ENCODE measurements around the gene GNG12. TPM values are rescaled to one million over a fixed set of nuclear protein-coding genes. Genes with fewer than 3 reads are reported as not detected.
A peak's percentile ranks its signal among the peaks of the same experiment; 100 is the strongest.

Gene GNG12
- total and polyA plus RNA-seq, 9 of the 15 experiments (the other 6 are each of a cell fraction or from before 2014, with no cell fraction given) = 2.6 to 6.0 (median 4.1) TPM

DNA sequence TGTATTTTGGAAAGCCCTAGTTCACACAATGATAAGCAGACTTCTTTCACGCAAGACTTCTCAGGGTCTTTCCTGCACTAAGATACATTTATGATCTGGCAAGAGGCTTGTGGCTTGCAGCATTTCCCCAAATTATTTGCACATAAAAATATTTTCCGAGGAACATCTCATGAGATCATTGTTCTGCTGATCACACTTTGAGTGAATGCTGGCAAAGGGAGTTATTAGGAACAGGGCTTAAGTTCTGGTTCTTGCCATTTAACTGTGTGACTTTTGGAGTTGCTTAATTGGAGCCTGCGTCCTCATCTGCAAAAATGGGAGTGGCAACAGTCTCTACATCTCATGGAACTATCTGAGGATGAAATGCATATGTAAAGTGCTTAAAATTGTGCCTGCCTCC lies 98.1 kb downstream of the GNG12 start:
- Histone ChIP-seq H3K9ac (ENCODE audit: insufficient read depth in 1 of 2, low read depth in 2 of 2, low read length in 2 of 2) (peak overlapping the region in 1 of 2 experiments; percentile 3; a peak in 1 of 4 replicates), H3K4me2 (ENCODE audit: insufficient read depth, low read length) (peak overlapping the region; percentile 84; the same call in 1 of the 2 replicates), H3K27ac (ENCODE audit: extremely low read depth, low read depth, low read length) (peak overlapping the region; percentile 93), H3K36me3 (ENCODE audit: control insufficient read depth, insufficient read depth, low read length) (no peaks in the 10 kb centered on the region; the same call in 2 of the 3 replicates), H3K9me3 (replicated peaks; ENCODE audit: control insufficient read depth, insufficient read depth, low read depth, low read length) (no peaks in the 10 kb centered on the region), H3K9me1 (ENCODE audit: control insufficient read depth, insufficient read depth, low read length) (no peaks in the 10 kb centered on the region), H4K20me1 (replicated peaks; ENCODE audit: control insufficient read depth, insufficient read depth, low read length) (no peaks in the 10 kb centered on the region), H2AFZ (ENCODE audit: low read depth, low read length) (peak overlapping the region; percentile 41; the same call in 1 of the 2 replicates), H3K27me3 (ENCODE audit: control insufficient read depth in 2 of 2, insufficient read depth in 2 of 2, low read length in 2 of 2) (no peaks in the 10 kb centered on the region), H3K4me3 (no peak overlapping the region), H3K79me2 (ENCODE audit: control insufficient read depth, insufficient read depth, low read length) (no peaks in the 10 kb centered on the region), H3K4me1 (replicated peaks in 1 of 2; ENCODE audit: control insufficient read depth in 2 of 2, insufficient read depth in 2 of 2, low read length in 2 of 2) (peaks cover 45 to 79% of the 10 kb centered on the region in 2 experiments)
- ChIA-PET POLR2A (no interaction called here), CTCF (ENCODE audit: low intra/inter-chr PET ratio) (no interaction called here)
- BruUV-seq (replicated peaks) = no TSS peak
- DNase-seq (ENCODE audit: extremely low read depth in 1 of 4, low spot score in 3 of 4) = no peak
- TF ChIP-seq ZNF232 (CRISPR knock-in tag; IDR thresholded peaks at IDR 0.05) = no peak
- no peak for TF ChIP-seq POLR2AphosphoS2 (IDR thresholded peaks at IDR 0.05; ENCODE audit: low read length)
- no peak for TF ChIP-seq KLF10 (CRISPR knock-in tag; IDR thresholded peaks at IDR 0.05)
- TF ChIP-seq CEBPG (CRISPR knock-in tag; IDR thresholded peaks at IDR 0.05) = no peak
- TF ChIP-seq CEBPG (tag; conservative IDR thresholded peaks at IDR 0.05 in 1 of 2, IDR thresholded peaks at IDR 0.05 in 1 of 2) = 0 out of 4 replicates have a peak, but pooled peaks of 1 of the 2 experiments have one; percentile 14
- TF ChIP-seq, protein P1, sequence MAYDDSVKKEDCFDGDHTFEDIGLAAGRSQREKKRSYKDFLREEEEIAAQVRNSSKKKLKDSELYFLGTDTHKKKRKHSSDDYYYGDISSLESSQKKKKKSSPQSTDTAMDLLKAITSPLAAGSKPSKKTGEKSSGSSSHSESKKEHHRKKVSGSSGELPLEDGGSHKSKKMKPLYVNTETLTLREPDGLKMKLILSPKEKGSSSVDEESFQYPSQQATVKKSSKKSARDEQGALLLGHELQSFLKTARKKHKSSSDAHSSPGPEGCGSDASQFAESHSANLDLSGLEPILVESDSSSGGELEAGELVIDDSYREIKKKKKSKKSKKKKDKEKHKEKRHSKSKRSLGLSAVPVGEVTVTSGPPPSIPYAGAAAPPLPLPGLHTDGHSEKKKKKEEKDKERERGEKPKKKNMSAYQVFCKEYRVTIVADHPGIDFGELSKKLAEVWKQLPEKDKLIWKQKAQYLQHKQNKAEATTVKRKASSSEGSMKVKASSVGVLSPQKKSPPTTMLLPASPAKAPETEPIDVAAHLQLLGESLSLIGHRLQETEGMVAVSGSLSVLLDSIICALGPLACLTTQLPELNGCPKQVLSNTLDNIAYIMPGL (CRISPR knock-in tag; IDR thresholded peaks at IDR 0.05) = no peak
- peak; percentile 35; the same call in 1 of the 2 replicates for TF ChIP-seq CEBPB (tag; IDR thresholded peaks at IDR 0.05)
- TF ChIP-seq, protein P2, sequence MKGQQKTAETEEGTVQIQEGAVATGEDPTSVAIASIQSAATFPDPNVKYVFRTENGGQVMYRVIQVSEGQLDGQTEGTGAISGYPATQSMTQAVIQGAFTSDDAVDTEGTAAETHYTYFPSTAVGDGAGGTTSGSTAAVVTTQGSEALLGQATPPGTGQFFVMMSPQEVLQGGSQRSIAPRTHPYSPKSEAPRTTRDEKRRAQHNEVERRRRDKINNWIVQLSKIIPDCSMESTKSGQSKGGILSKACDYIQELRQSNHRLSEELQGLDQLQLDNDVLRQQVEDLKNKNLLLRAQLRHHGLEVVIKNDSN (CRISPR knock-in tag; IDR thresholded peaks at IDR 0.05) = no peak
- TF ChIP-seq HSF4 (CRISPR knock-in tag; IDR thresholded peaks at IDR 0.05; ENCODE audit: borderline replicate concordance) = 0 out of 2 replicates have a peak, but pooled peaks have one; percentile 2
- intact Hi-C loops (cut with micrococcal nuclease) = no loop called here
- in situ Hi-C loops (cut with MboI) = loop anchor here (5.0 kb wide), 1 partner anchor 38 kb away; no protein-coding TSS in a partner anchor
- WGBS (ENCODE audit: insufficient coverage, low coverage, missing lambda C conversion rate) = 15% methylated on average over 3 of the region's 3 CpGs
- FAIRE-seq = no peak
- no peak for ATAC-seq

Measured in K562 (cell line).